ENCODE data around the gene CYP2W1.

- TF ChIP-seq CTCF (IDR thresholded peaks at IDR 0.05): no peak
- no peak for TF ChIP-seq POLR2A (IDR thresholded peaks at IDR 0.05)
Observed at GRCh38 chr7:1004018-1004852, 21.3 kb downstream of the CYP2W1 start.
